GM12878 (cell line): ENCODE results near the gene OCA2. TPM values are rescaled to one million over a fixed set of nuclear protein-coding genes. Genes with fewer than 3 reads are reported as not detected.

Experiments used
- ATAC-seq: fragments of 200-7000 bp; cut with Tn5 transposase; 3 replicates; pipeline ENCODE4 v1.9.1; 2020; ENCODE audit warnings: mild to moderate bottlenecking, moderate library complexity
- BruUV-seq: library from RNA; stranded (reverse); fragments of 400-500 nt; replicated peaks from 2 replicates; lab custom pipeline; 2021; lab: Mats Ljungman, UMichigan
- CTCF ChIA-PET: fragments of 300-600 bp; sonication (Branson Sonifier 250); formaldehyde crosslinking; extraction: SDS; loops from one replicate; lab custom pipeline; 2021; ENCODE audit warnings: inconsistent platforms; lab: Yijun Ruan, JAX
- POLR2A ChIA-PET: fragments of 350-600 bp; formaldehyde crosslinking; extraction: SDS; loops from one replicate; lab custom pipeline; 2021; ENCODE audit warnings: inconsistent platforms; lab: Charles Lee
- RAD21 ChIA-PET: fragments of 300-600 bp; sonication (Branson Sonifier 250); formaldehyde crosslinking; loops from one replicate; lab custom pipeline; 2023; ENCODE audit warnings: antibody characterized with exemption; ENCODE audit not compliant: unreplicated experiment; lab: Charles Lee
- SMC1A ChIA-PET: fragments of 300-600 bp; sonication (Branson Sonifier 250); formaldehyde crosslinking; loops from one replicate; lab custom pipeline; 2023; ENCODE audit not compliant: unreplicated experiment, uncharacterized antibody; lab: Charles Lee
- DNase-seq: peaks from one replicate; pipeline ENCODE4 v3.0.0-alpha.2; 2011; ENCODE audit warnings: low read depth, low spot score
- FAIRE-seq: peaks from 3 replicates; lab custom pipeline; 2011; peaks lifted over from hg19 to GRCh38; lab: Jason Lieb, UNC
- H2AFZ ChIP-seq: 2 replicates; pipeline ENCODE4 v1.6.0; 2011; ENCODE audit warnings: low read depth, low read length, control low read depth; ENCODE audit not compliant: control insufficient read depth
- H3K27ac ChIP-seq: 2 replicates; pipeline ENCODE4 v1.5.1; 2011; ENCODE audit warnings: control low read depth; ENCODE audit not compliant: control insufficient read depth, insufficient read depth
- H3K27me3 ChIP-seq, 2 experiments: replicated peaks in 1 of 2; 2 replicates each; pipeline versions ENCODE4 v1.6.0 to v1.6.1; 2011; ENCODE audit warnings: low read length in 1 of 2; ENCODE audit not compliant: control insufficient read depth in 2 of 2, insufficient read depth in 2 of 2
- H3K36me3 ChIP-seq, 2 experiments: 2 replicates each; pipeline ENCODE4 v1.5.1; 2011; ENCODE audit warnings: low read length in 1 of 2; ENCODE audit not compliant: control insufficient read depth in 2 of 2, insufficient read depth in 2 of 2
- H3K4me1 ChIP-seq: 2 replicates; pipeline ENCODE4 v1.6.1; 2011; ENCODE audit warnings: mild to moderate bottlenecking, low read length, moderate library complexity, mixed read lengths; ENCODE audit not compliant: control insufficient read depth, insufficient read depth
- H3K4me2 ChIP-seq: 2 replicates; pipeline ENCODE4 v1.6.0; 2011; ENCODE audit warnings: control low read depth; ENCODE audit not compliant: control insufficient read depth, insufficient read depth
- H3K4me3 ChIP-seq: fragments of 200-600 bp; sonication (generic); 2 replicates; pipeline ENCODE4 v1.5.1; 2016
- H3K79me2 ChIP-seq: 2 replicates; pipeline ENCODE4 v1.6.0; 2011; ENCODE audit warnings: low read length; ENCODE audit not compliant: control insufficient read depth, insufficient read depth
- H3K9ac ChIP-seq: 2 replicates; pipeline ENCODE4 v1.8.0; 2011; ENCODE audit warnings: low read length, control low read depth, mixed read lengths; ENCODE audit not compliant: control insufficient read depth, insufficient read depth
- H3K9me3 ChIP-seq: replicated peaks from 3 replicates; pipeline ENCODE4 v1.5.1; 2011; ENCODE audit warnings: mild to moderate bottlenecking, low read length; ENCODE audit not compliant: control insufficient read depth, insufficient read depth
- H4K20me1 ChIP-seq: 2 replicates; pipeline ENCODE4 v1.6.0; 2011; ENCODE audit not compliant: control insufficient read depth, insufficient read depth
- ATF3 ChIP-seq: IDR thresholded peaks from 2 replicates; pipeline ENCODE4 v1.6.1; 2011; ENCODE audit warnings: low read depth, mild to moderate bottlenecking, low read length, moderate library complexity, borderline replicate concordance; ENCODE audit errors: extremely low read depth
- ATF7 ChIP-seq: fragments of 450-650 bp; IDR thresholded peaks from 2 replicates; pipeline ENCODE4 v1.6.1; 2016; ENCODE audit warnings: low read depth, mild to moderate bottlenecking
- IRF3 ChIP-seq: fragments of 450-650 bp; IDR thresholded peaks from 2 replicates; pipeline ENCODE4 v1.6.1; 2014; ENCODE audit warnings: mild to moderate bottlenecking
- NFYA ChIP-seq: IDR thresholded peaks from 2 replicates; pipeline ENCODE4 v1.6.1; 2011; ENCODE audit warnings: low read depth, mild to moderate bottlenecking, low read length, improper control_type of control experiment, borderline replicate concordance
- NR2C2 ChIP-seq: IDR thresholded peaks from 2 replicates; pipeline ENCODE4 v1.6.1; 2011; ENCODE audit warnings: borderline replicate concordance, low read depth; ENCODE audit not compliant: control insufficient read depth, insufficient read length
- PRDM15 ChIP-seq: fragments of 450-650 bp; formaldehyde crosslinking; IDR thresholded peaks from 2 replicates; pipeline ENCODE4 v1.4.0; 2020; ENCODE audit warnings: mild to moderate bottlenecking, moderate library complexity
- SREBF2 ChIP-seq: IDR thresholded peaks from 2 replicates; pipeline ENCODE4 v1.6.1; 2012; ENCODE audit warnings: mild to moderate bottlenecking, low read length
- YY1 ChIP-seq: IDR thresholded peaks from 2 replicates; pipeline ENCODE4 v1.6.1; 2011; ENCODE audit warnings: low read depth, mild to moderate bottlenecking, low read length
- ZBTB4 ChIP-seq: fragments of 450-650 bp; formaldehyde crosslinking; IDR thresholded peaks from 2 replicates; pipeline ENCODE4 v1.4.0; 2022; ENCODE audit warnings: mild to moderate bottlenecking, moderate library complexity
- WGBS: methylation state at CpG from one replicate; pipeline ENCODE4 v1.1.6; 2016; ENCODE audit warnings: low lambda C conversion rate; ENCODE audit not compliant: insufficient replicate concordance, insufficient coverage; ENCODE audit errors: missing lambda C conversion rate; 5-methylcytosine and 5-hydroxymethylcytosine counted together
- in situ Hi-C: fragments of 300-500 bp; cut with MboI; formaldehyde crosslinking; loops from 9 replicates; pipeline ENCODE4 v1.14.3; 2018; ENCODE audit warnings: mixed read lengths
- intact Hi-C: fragments of 100-400 bp; cut with micrococcal nuclease; formaldehyde crosslinking; loops from one replicate; pipeline ENCODE4 v1.14.2; 2022; ENCODE audit not compliant: unreplicated experiment
- polyA plus RNA-seq, 11 experiments: library from polyadenylated mRNA; depleted of rRNA in 4 of 11; unstranded in 6 of 11; stranded (reverse) in 5 of 11; fragments of >200 nt; fragmentation: Nextera tagmentation in 4 of 11; fragmentation: Illumina TruSeq in 1 of 11; extraction: Ambion mirVana in 4 of 11; extraction: Trizol in 1 of 11; gene quantifications; 1 replicate in 1 of 11; 2 replicates in 10 of 11; pipeline versions ENCODE4 v1.2.1 to v1.2.3, GENCODE V29; 2011 to 2016; ENCODE audit warnings: inconsistent platforms in 2 of 11, missing spikeins in 2 of 11, low read depth in 1 of 11
- total RNA-seq, 4 experiments: library from RNA; depleted of rRNA in 3 of 4; stranded (reverse); fragments of >200 nt in 3 of 4; fragmentation: Illumina TruSeq in 1 of 4; extraction: Trizol in 1 of 4; gene quantifications; 2 replicates each; pipeline versions ENCODE4 v1.2.1 to v1.2.3, GENCODE V29; 2013 to 2021

Gene OCA2
- total and polyA plus RNA-seq, 10 of the 15 experiments (the other 5 are each of a cell fraction or from before 2014, with no cell fraction given), result 0.04 to 1.8 TPM; not detected in 8

GRCh38 chr15:27742751-27743477 is 356.2 kb downstream of the OCA2 start (continued):
- TF ChIP-seq PRDM15, result no peak

- in situ Hi-C loops (no loop called here), intact Hi-C loops (no loop called here)
- ATAC-seq (no peak), DNase-seq (no peak), FAIRE-seq (no peak)
- Histone ChIP-seq H3K27me3 (no peaks in the 10 kb centered on the region), H2AFZ (no peak overlapping the region), H3K36me3 (no peaks in the 10 kb centered on the region), H3K9me3 (no peaks in the 10 kb centered on the region; the same call in 2 of the 3 replicates), H3K9ac (no peak overlapping the region), H3K79me2 (no peaks in the 10 kb centered on the region), H4K20me1 (no peaks in the 10 kb centered on the region), H3K4me3 (no peak overlapping the region), H3K4me2 (no peak overlapping the region), H3K4me1 (no peaks in the 10 kb centered on the region), H3K27ac (no peak overlapping the region)
- ChIA-PET RAD21 (no interaction called here), POLR2A (no interaction called here), CTCF (no interaction called here), SMC1A (no interaction called here)
- BruUV-seq, result no TSS peak
- WGBS, result 31% methylated on average over 8 of the region's 8 CpGs
- no peak for TF ChIP-seq ZBTB4
- TF ChIP-seq YY1, result no peak
- no peak for TF ChIP-seq ATF7
- TF ChIP-seq NFYA, result no peak
- TF ChIP-seq IRF3, result no peak
- no peak for TF ChIP-seq NR2C2
- no peak for TF ChIP-seq ATF3
- no peak for TF ChIP-seq SREBF2
Measured at GRCh38 chr15:27741226-27741860, 357.8 kb downstream of the OCA2 start.
